Activated CD8-positive, alpha-beta memory T cell treated with anti-CD3 and anti-CD28 coated beads, Interleukin-2, amount 10 ng/mL, durations not matched to agents 7 days and 5 days (primary cell): ENCODE measurements around the gene LCN10. TPM values are rescaled to one million over a fixed set of nuclear protein-coding genes. Genes with fewer than 3 reads are reported as not detected.

ENCODE experiments used
- ATAC-seq: fragments of 150-1000 bp; cut with Tn5 transposase; one replicate; pipeline ENCODE4 v1.10.0; 2021; ENCODE audit warnings: moderate library complexity
- CTCF ChIA-PET: fragments of 350-600 bp; sonication (Branson Sonifier 250); formaldehyde crosslinking; loops from one replicate; lab custom pipeline; 2021; ENCODE audit warnings: antibody characterized with exemption; lab: Charles Lee
- DNase-seq: peaks from one replicate; pipeline ENCODE4 v3.0.0-alpha.2; 2020
- H3K27ac Mint-ChIP-seq: one replicate; pipeline ENCODE4 v1.8.0; 2021; ENCODE audit warnings: mild to moderate bottlenecking, mixed read lengths
- H3K27me3 Mint-ChIP-seq: one replicate; pipeline ENCODE4 v1.8.0; 2021; ENCODE audit warnings: mixed read lengths
- H3K36me3 Mint-ChIP-seq: one replicate; pipeline ENCODE4 v1.8.0; 2021; ENCODE audit warnings: mild to moderate bottlenecking, mixed read lengths
- H3K4me1 Mint-ChIP-seq: one replicate; pipeline ENCODE4 v1.8.0; 2021; ENCODE audit warnings: mixed read lengths
- H3K4me3 Mint-ChIP-seq: one replicate; pipeline ENCODE4 v1.8.0; 2021; ENCODE audit warnings: mild to moderate bottlenecking, moderate library complexity, mixed read lengths
- H3K9me3 Mint-ChIP-seq: one replicate; pipeline ENCODE4 v1.8.0; 2022; ENCODE audit warnings: low read depth, mixed read lengths
- total RNA-seq, 2 experiments: library from RNA; stranded (reverse); gene quantifications; one replicate each; pipeline ENCODE4 v1.2.3, GENCODE V29; 2021

The LCN10 gene
- total RNA-seq, 2 experiments from 2014 or later: 0.68 TPM; not detected in 1

DNA sequence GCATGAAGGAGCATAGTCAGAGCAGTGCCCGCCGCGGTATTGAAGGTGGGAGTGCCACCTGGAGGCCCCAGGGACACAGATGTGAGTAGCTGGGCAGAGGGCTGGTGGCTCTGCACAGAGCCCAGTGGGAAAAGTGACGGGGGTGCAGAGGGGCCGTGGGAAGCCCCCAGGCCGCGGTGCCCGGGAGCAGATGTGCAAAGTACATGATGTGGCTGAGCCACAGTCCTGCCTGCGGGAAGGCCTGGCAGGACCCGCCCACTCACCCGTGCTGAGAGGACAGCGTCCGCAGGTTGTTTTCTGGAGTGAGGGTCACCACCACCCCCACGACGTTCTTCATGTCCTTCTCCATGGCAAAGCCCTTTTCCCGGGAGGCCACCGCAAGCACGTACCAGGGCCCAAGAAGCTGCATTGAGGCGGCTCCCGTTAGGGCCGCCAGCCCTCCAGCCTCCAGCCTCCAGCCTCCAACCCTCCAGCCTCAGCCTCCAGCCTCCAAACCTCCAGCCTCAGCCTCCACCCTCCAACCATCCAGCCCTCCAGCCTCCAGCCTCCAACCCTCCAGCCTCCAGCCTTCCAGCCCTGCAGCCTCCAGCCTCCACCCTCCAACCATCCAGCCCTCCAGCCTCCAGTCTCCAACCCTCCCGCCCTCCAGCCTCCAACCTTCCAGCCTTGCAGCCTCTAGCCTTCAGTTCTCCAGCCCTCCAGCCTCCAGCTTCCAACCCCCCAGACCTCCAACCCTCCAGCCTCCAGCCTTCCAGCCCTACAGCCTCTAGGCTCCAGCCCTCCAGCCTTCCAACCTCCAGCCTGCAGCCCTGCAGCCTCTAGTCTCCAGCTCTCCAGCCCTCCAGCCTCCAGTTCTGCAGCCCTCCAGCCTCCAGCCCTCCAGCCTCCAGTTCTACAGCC lies 4.7 kb upstream of the LCN10 start:
- Mint-ChIP-seq H3K27me3 (peaks cover 22% of the 10 kb centered on the region), H3K36me3 (peaks cover 10% of the 10 kb centered on the region), H3K27ac (no peak overlapping the region), H3K9me3 (peaks cover 7% of the 10 kb centered on the region), H3K4me3 (no peak overlapping the region), H3K4me1 (peaks cover 14% of the 10 kb centered on the region)
- CTCF ChIA-PET: no interaction called here
- ATAC-seq: no peak
- DNase-seq: no peak

DNA sequence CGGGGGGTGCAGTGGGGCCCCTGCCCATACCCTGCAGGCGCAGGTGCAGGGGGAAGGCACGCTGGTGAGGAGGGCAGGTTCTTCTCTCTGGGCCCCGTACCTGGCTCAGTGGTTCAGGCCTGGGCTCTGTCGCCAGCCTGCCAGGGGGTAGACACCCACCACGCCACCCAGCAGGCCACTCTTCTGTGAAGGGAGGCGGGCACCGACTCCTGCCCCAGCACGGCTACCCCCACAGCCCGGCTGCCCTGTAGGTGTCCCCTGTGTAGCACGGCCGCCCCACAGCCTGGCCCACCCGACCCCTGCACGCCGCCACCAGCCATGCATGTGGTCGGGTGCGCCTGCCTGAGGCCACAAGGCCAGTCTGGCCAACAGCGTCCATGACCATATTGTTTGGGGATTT lies 3.9 kb upstream of the LCN10 start:
- DNase-seq (no peak), ATAC-seq (no peak)
- CTCF ChIA-PET: no interaction called here
- Mint-ChIP-seq H3K27me3 (peaks cover 18% of the 10 kb centered on the region), H3K36me3 (peaks cover 3% of the 10 kb centered on the region), H3K4me3 (no peak overlapping the region), H3K9me3 (peaks cover 1% of the 10 kb centered on the region), H3K4me1 (peaks cover 17% of the 10 kb centered on the region), H3K27ac (no peak overlapping the region)

DNA sequence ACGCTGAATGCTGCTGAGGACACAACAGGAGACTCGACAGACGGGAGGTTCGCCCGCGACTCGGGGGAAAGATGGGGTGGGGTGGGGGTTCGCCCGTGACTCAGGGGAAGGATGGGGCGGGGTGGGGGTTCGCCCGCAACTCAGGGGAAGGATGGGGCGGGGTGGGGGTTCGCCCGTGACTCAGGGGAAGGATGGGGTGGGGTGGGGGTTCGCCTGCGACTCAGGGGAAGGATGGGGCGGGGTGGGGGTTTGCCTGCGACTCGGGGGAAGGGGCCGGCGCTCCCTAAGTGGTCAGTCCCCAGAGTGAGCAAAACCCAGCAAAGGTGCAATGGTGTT lies 3.4 kb upstream of the LCN10 start:
- no peak overlapping the region for H3K4me3 Mint-ChIP-seq
- no peak overlapping the region for H3K27ac Mint-ChIP-seq
- H3K27me3 Mint-ChIP-seq: peaks cover 20% of the 10 kb centered on the region
- H3K4me1 Mint-ChIP-seq: peaks cover 17% of the 10 kb centered on the region
- H3K9me3 Mint-ChIP-seq: no peaks in the 10 kb centered on the region
- no peak for DNase-seq
- ATAC-seq: no peak
- H3K36me3 Mint-ChIP-seq: peaks cover 2% of the 10 kb centered on the region
- CTCF ChIA-PET: interaction anchor here (1.2 kb wide), 1 partner anchor 38 kb away, joined by 3 read pairs; no protein-coding TSS in a partner anchor

DNA sequence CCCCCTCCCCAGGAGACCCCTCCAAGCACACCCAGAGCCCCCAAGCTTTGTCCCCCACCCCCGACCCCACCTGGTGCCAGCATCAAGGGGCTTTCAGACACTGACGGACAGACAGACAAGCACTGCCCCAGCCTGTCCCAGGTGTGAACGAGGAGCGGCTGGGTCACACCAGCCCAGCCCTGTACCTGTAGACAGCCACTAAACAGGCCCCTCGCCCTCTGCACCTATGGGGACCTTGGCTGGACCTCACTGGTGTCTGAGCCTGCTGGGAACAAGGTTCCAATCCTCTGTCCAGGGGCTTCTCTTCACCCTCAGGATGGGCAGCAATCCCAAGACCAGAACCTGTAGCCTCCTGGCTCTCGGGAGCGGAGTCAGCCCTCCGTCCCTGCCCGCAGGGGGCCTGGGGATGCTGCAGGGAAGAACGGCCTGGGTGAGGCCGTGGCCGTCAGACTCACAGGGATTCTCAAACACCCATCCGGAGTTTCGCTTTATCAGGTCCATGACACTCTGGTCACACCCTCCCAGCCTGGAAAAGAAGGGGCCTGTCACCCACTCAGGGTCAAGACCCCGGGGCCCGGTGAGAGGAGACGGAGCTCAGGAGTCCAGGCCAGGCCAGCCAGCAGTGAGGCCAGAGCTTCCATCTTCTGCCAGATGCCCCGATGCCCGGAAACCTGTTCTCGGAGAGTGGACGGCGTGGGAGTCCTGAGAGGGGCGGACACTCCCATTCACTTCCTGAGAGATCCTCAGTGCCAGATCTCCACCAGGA lies 2.8 kb upstream of the LCN10 start:
- peaks cover 12% of the 10 kb centered on the region for H3K4me1 Mint-ChIP-seq
- DNase-seq (no peak), ATAC-seq (no peak)
- no peak overlapping the region for H3K27ac Mint-ChIP-seq
- H3K9me3 Mint-ChIP-seq: no peaks in the 10 kb centered on the region
- peaks cover 18% of the 10 kb centered on the region for H3K27me3 Mint-ChIP-seq
- H3K4me3 Mint-ChIP-seq: no peak overlapping the region
- no peaks in the 10 kb centered on the region for H3K36me3 Mint-ChIP-seq
- CTCF ChIA-PET: interaction anchor here (1.2 kb wide), 1 partner anchor 37 kb away, joined by 3 read pairs; no protein-coding TSS in a partner anchor

DNA sequence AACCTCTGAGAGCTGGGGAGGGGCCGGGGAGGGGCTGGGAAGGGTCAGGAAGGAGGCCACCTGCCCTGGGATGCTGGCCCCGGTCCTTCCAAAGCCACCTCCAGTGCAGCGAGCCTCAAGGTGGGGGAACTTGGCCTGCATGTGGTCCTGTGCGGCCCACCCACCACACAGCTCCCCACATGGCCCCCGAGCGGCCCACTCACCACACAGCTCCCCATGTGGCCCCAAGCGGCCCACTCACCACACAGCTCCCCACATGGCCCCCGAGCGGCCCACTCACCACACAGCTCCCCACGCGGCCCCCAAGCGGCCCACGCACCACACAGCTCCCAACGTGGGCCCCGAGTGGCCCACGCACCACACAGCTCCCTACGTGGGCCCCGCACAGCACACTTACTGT lies 2.0 kb upstream of the LCN10 start:
- H3K4me3 Mint-ChIP-seq: no peak overlapping the region
- H3K27ac Mint-ChIP-seq: no peak overlapping the region
- no peaks in the 10 kb centered on the region for H3K9me3 Mint-ChIP-seq
- no peak for DNase-seq
- no peak for ATAC-seq
- CTCF ChIA-PET: no interaction called here
- H3K27me3 Mint-ChIP-seq: peaks cover 17% of the 10 kb centered on the region
- no peaks in the 10 kb centered on the region for H3K36me3 Mint-ChIP-seq
- H3K4me1 Mint-ChIP-seq: peaks cover 6% of the 10 kb centered on the region

DNA sequence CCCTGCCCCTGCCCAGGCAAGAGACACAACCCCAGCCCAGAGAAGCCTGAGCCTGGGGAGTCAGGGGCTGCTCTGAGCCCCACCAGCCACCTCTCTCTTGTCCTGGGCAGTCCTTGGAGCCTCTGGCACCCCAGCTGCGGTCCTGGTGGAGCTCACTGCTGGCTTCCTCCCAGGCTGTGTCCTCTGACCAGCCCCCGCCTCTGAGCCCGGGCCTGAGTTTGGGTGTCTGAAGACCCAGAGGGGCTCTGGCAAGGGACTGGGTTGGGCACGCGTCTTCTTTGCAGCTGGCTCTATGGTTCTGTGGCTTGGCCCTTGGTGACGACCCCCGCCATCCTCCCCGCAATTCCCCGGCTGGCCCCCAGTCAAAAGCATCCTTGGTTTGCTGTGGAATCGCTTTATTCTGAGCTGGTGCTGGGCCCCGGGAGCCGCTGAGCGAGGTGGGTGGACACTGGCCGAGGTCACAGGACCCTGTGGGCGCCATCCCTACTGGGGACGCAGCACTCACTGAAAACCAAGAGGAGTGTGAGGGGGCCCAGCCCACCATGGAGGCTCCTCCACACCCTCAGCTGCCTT lies 985 bp upstream of the LCN10 start:
- CTCF ChIA-PET: interaction anchor here (0.8 kb wide), 1 partner anchor 10 kb away, joined by 3 read pairs; no protein-coding TSS in a partner anchor
- DNase-seq: no peak
- H3K27me3 Mint-ChIP-seq: peaks cover 17% of the 10 kb centered on the region
- no peak overlapping the region for H3K4me3 Mint-ChIP-seq
- peaks cover 4% of the 10 kb centered on the region for H3K4me1 Mint-ChIP-seq
- H3K9me3 Mint-ChIP-seq: no peaks in the 10 kb centered on the region
- H3K36me3 Mint-ChIP-seq: no peaks in the 10 kb centered on the region
- no peak overlapping the region for H3K27ac Mint-ChIP-seq
- no peak for ATAC-seq

DNA sequence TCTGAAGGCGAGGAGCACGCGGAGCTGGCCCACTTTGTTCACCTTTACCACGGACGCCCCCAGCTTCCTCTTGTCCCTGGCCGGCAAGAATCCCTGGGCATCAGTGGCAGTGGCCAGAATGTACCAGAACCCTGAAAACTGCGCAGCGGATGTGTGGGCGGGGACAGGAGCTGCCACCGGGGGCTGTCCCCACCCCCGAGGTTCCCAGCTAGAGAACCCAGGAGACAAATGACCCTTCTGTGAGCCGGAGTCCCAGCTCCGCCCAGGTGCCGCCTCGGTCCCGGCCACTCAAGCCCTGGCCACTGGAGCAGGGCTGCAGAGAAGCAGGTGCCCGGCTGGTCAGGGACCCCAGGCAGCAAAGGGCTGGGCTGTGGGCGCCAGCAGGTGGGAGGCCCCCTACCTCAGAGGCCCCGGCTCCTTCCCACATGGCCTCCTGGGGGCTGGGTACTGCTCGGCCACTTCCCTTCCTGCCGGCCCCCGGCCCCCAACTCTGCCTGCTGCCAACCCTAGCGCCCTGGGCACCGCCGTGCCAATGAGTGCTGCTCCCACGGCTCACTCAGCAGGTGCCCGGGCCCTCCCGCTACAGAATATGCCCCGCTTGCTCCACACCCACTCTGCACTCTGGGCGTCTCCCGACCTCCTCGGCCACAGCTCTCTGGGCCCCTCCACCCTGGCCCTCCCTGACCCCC lies 713 bp downstream of the LCN10 start:
- H3K4me3 Mint-ChIP-seq: no peak overlapping the region
- peaks cover 6% of the 10 kb centered on the region for H3K4me1 Mint-ChIP-seq
- peaks cover 13% of the 10 kb centered on the region for H3K27me3 Mint-ChIP-seq
- no peaks in the 10 kb centered on the region for H3K9me3 Mint-ChIP-seq
- DNase-seq: peak; percentile 61
- H3K27ac Mint-ChIP-seq: no peak overlapping the region
- CTCF ChIA-PET: interaction anchor here (0.8 to 1.8 kb wide), 3 partner anchors 9 to 14 kb away, joined by 3 to 12 read pairs (median 4); no protein-coding TSS in a partner anchor
- peak; percentile 65 for ATAC-seq
- no peaks in the 10 kb centered on the region for H3K36me3 Mint-ChIP-seq

DNA sequence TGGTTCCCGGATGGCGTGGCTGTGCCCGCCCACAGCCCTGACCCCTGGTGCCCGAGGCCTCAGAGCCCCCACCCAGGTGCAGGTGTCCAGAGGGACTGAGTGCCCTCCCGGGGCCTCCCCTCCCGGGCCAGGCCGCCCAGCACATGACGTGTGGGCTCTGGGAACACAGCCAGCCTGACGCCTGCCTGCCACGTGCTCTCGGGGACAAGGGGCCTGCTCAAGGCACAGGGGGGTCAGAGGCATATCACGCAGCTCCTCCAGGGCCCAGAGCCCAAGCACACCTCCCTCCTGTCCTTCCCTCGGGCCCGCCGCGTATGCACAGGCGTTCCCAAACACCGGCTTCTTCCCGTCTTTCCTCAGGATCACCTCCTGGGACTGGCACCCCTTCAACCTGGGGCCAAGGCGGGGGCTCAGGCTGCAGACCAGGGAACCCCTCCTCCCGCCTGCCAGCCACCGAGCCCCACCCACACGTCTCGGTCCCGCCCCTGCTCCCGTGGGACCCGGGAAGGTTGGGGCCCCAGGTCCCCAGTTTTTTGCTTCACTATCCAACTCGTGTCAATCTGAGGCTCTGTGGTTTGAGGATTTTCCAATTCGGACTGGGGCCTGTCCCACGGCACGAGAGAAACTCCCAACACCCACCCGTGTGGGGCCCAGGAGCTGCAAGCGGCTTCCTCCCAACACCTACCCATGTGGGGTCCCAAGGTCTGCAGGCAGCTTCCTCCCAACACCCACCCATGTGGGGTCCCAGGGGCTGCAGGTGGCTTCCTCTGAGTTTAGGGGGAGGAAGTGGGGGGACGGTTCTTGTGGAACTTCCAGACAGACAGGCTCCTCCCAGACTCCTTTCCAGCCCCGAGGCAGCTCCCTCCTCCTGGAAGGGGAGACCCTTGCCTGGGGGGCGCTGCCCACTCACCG lies 1.5 kb downstream of the LCN10 start:
- Mint-ChIP-seq H3K36me3 (no peaks in the 10 kb centered on the region), H3K27ac (no peak overlapping the region), H3K4me1 (peaks cover 6% of the 10 kb centered on the region), H3K4me3 (no peak overlapping the region), H3K27me3 (peaks cover 13% of the 10 kb centered on the region), H3K9me3 (no peaks in the 10 kb centered on the region)
- DNase-seq (no peak), ATAC-seq (peak; percentile 4)
- CTCF ChIA-PET: interaction anchor here (0.8 to 1.8 kb wide), 3 partner anchors 10 to 14 kb away, joined by 3 to 12 read pairs (median 4); no protein-coding TSS in a partner anchor

DNA sequence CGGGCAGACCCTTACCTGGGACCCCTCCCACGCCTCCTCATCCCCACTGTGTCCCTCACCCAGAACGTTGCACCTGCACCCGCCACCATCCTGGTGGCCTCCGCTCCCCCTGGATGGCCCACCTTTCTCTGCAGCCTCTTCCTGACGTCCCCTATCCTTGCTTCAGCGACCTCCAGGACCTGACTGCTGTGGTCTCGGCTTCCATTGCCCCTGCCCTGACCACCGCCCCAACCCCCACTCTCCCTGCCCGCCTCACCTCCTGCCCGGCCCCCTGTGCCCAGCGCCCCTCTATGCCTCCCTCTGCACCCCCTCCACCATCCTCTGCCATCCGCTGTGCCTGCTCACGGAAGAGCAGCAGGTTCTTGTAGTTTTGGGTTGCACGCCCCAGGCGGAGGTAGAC lies 2.2 kb downstream of the LCN10 start:
- no peak for DNase-seq
- ATAC-seq: no peak
- no peak overlapping the region for H3K27ac Mint-ChIP-seq

DNA sequence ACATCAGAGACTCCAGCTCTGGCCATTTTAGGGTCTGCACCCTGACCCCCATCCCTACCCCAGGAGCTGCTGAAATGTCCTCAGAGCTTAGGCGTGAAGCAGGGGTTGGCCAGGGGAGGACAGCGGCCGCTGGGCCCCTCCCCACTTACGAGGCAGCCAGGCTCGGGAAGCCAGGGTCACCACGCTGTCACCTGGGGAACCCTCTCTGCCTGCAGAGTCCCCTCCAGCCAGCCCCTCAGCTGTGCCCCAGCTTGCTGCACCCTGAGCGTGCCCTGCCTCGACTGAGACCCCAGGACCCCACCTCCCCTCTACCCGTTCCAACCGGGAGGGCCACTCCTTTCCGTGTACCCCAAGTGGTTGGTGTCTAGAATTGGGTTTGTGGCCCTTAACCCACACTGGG lies 2.7 kb downstream of the LCN10 start:
- Mint-ChIP-seq H3K9me3 (no peaks in the 10 kb centered on the region), H3K27ac (no peak overlapping the region), H3K4me1 (peaks cover 6% of the 10 kb centered on the region), H3K27me3 (peaks cover 13% of the 10 kb centered on the region), H3K36me3 (no peaks in the 10 kb centered on the region), H3K4me3 (no peak overlapping the region)
- CTCF ChIA-PET: no interaction called here
- DNase-seq (no peak), ATAC-seq (no peak)

More for the DNA sequence above, 2.2 kb downstream of the LCN10 start:
- Mint-ChIP-seq H3K27me3 (peaks cover 13% of the 10 kb centered on the region), H3K36me3 (no peaks in the 10 kb centered on the region), H3K4me3 (no peak overlapping the region), H3K9me3 (no peaks in the 10 kb centered on the region), H3K4me1 (peaks cover 6% of the 10 kb centered on the region)
- CTCF ChIA-PET: interaction anchor here (1.2 to 1.8 kb wide), 2 partner anchors 10 to 12 kb away, joined by 4 to 12 read pairs; no protein-coding TSS in a partner anchor

DNA sequence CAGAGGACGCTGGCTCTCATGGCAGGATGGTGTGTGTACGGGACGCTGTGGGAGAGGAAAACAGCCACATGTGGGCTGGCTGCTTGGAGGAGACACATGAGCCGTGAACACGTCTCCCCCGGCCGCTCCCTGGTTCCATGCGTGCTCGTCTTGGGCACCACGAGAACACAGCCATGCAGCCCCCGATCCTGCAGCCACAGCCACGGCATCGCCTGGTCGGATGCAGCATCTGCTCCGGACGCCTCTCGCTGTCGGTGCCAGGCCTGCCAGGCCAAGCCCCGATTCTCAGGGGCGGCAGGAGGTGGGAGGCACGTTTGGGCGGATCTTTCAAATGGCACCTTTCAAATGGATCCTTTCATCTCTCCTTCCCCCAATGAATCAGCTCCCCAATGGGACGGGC lies 3.2 kb downstream of the LCN10 start:
- H3K36me3 Mint-ChIP-seq: no peaks in the 10 kb centered on the region
- no peak overlapping the region for H3K4me3 Mint-ChIP-seq
- ATAC-seq (no peak), DNase-seq (no peak)
- no peak overlapping the region for H3K27ac Mint-ChIP-seq
- H3K4me1 Mint-ChIP-seq: peaks cover 6% of the 10 kb centered on the region
- peaks cover 13% of the 10 kb centered on the region for H3K27me3 Mint-ChIP-seq
- CTCF ChIA-PET: no interaction called here
- H3K9me3 Mint-ChIP-seq: no peaks in the 10 kb centered on the region

DNA sequence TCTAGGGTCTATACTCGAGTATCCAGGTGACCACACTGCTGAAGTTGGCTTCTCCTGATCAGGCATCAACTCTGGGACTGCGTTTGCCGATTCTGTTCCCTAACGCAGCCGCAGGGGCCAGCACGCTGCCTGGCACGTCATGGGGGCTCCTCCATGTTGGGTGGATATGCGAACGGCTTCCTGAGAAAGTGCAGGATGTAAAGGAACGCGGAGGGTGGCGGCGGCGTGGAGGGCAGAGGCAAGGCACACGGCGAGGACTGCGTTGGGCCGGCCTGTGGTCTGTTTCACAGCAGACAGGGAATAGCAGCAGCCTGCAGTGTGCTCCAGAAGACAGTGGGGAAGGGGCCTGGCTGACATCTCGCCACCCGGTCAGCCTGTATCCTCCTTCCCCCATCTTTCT lies 3.8 kb downstream of the LCN10 start:
- CTCF ChIA-PET: no interaction called here
- no peaks in the 10 kb centered on the region for H3K36me3 Mint-ChIP-seq
- ATAC-seq (no peak), DNase-seq (no peak)
- peaks cover 6% of the 10 kb centered on the region for H3K4me1 Mint-ChIP-seq
- H3K27me3 Mint-ChIP-seq: peaks cover 13% of the 10 kb centered on the region
- no peaks in the 10 kb centered on the region for H3K9me3 Mint-ChIP-seq
- H3K4me3 Mint-ChIP-seq: no peak overlapping the region
- no peak overlapping the region for H3K27ac Mint-ChIP-seq
